Measurements from ENCODE around the gene PHF21A.

Gene PHF21A

DNA sequence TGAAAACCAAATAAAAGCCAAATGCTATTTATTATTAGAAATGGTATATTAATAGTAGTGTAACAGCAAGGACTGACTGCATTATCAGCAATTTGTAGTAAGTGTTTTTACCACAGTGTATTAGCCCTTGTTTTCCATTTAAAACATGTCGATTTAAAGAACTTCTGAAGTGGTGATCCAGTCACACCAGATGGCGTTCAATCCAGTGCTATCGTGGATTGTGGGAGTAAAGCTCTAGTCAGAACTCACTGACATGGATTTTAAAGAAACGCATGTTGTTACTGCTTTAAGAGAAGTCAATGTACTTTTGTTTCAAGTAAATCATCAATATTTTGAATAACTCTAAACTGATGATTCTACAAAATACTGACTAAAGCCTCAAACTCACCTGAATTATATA is 147.7 kb downstream of the PHF21A start:
- H3K9ac ChIP-seq (ENCODE audit: low read length): no peak overlapping the region
- H3K79me2 ChIP-seq (ENCODE audit: insufficient read depth, low read length): no peaks in the 10 kb centered on the region
- H3K27ac ChIP-seq (ENCODE audit: low read depth, low read length, poor library complexity, severe bottlenecking): no peak overlapping the region
- H3K9me2 ChIP-seq (ENCODE audit: low read depth, low read length): no peaks in the 10 kb centered on the region
- no peak overlapping the region for H3K4me3 ChIP-seq (ENCODE audit: low read depth, low read length, poor library complexity, severe bottlenecking)
- no peaks in the 10 kb centered on the region for H4K20me1 ChIP-seq (ENCODE audit: insufficient read depth, low read length)
- TF ChIP-seq EZH2 (IDR thresholded peaks at IDR 0.05; ENCODE audit: borderline replicate concordance, low read length): no peak
- TF ChIP-seq, protein P1, sequence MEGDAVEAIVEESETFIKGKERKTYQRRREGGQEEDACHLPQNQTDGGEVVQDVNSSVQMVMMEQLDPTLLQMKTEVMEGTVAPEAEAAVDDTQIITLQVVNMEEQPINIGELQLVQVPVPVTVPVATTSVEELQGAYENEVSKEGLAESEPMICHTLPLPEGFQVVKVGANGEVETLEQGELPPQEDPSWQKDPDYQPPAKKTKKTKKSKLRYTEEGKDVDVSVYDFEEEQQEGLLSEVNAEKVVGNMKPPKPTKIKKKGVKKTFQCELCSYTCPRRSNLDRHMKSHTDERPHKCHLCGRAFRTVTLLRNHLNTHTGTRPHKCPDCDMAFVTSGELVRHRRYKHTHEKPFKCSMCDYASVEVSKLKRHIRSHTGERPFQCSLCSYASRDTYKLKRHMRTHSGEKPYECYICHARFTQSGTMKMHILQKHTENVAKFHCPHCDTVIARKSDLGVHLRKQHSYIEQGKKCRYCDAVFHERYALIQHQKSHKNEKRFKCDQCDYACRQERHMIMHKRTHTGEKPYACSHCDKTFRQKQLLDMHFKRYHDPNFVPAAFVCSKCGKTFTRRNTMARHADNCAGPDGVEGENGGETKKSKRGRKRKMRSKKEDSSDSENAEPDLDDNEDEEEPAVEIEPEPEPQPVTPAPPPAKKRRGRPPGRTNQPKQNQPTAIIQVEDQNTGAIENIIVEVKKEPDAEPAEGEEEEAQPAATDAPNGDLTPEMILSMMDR (IDR thresholded peaks at IDR 0.05; ENCODE audit: low read length): no peak
- no peak overlapping the region for H3K4me2 ChIP-seq (ENCODE audit: low read length)
- H3K4me1 ChIP-seq (ENCODE audit: insufficient read depth, low read length, severe bottlenecking): no peaks in the 10 kb centered on the region
- H2AFZ ChIP-seq (ENCODE audit: low read length): no peak overlapping the region
- H3K27me3 ChIP-seq (ENCODE audit: insufficient read depth, low read length): no peaks in the 10 kb centered on the region
- H3F3A ChIP-seq (ENCODE audit: insufficient read depth, low read length): no peaks in the 10 kb centered on the region
- H3K9me3 ChIP-seq (ENCODE audit: low read length): no peaks in the 10 kb centered on the region
- peaks cover 33% of the 10 kb centered on the region for H3K36me3 ChIP-seq (ENCODE audit: insufficient read depth, low read length)

DNA sequence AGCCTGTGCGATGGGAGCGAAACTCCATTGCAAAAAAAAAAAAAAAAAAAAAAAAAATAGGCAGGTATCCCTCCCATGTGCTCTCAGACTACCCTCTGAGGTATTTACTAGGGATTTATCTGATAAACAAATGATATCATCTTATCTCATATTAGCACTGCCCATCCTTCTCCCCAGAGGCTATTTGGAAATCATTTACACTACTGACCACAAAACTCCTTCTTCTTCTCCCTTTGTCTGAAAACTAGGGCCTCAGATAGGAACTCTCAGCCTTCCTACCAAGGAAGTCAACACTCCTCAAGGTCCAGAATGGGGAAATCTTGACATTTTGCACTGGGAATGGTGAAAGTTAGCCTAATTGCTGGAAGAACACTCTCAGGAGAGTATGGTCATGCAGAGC is 152.4 kb downstream of the PHF21A start:
- no peak overlapping the region for H3K4me3 ChIP-seq (ENCODE audit: low read depth, low read length, poor library complexity, severe bottlenecking)
- no peaks in the 10 kb centered on the region for H3K79me2 ChIP-seq (ENCODE audit: insufficient read depth, low read length)
- peaks cover 8% of the 10 kb centered on the region for H3K4me1 ChIP-seq (ENCODE audit: insufficient read depth, low read length, severe bottlenecking)
- H2AFZ ChIP-seq (ENCODE audit: low read length): no peak overlapping the region
- no peak overlapping the region for H3K27ac ChIP-seq (ENCODE audit: low read depth, low read length, poor library complexity, severe bottlenecking)
- H3F3A ChIP-seq (ENCODE audit: insufficient read depth, low read length): no peaks in the 10 kb centered on the region
- no peaks in the 10 kb centered on the region for H4K20me1 ChIP-seq (ENCODE audit: insufficient read depth, low read length)
- H3K9me2 ChIP-seq (ENCODE audit: low read depth, low read length): no peaks in the 10 kb centered on the region
- H3K9ac ChIP-seq (ENCODE audit: low read length): no peak overlapping the region
- peaks cover 40% of the 10 kb centered on the region; the same call in 1 of the 2 replicates for H3K36me3 ChIP-seq (ENCODE audit: insufficient read depth, low read length)
- TF ChIP-seq, protein P1 (IDR thresholded peaks at IDR 0.05; ENCODE audit: low read length): no peak
- no peak for TF ChIP-seq EZH2 (IDR thresholded peaks at IDR 0.05; ENCODE audit: borderline replicate concordance, low read length)
- no peaks in the 10 kb centered on the region for H3K9me3 ChIP-seq (ENCODE audit: low read length)
- no peak overlapping the region for H3K4me2 ChIP-seq (ENCODE audit: low read length)
- H3K27me3 ChIP-seq (ENCODE audit: insufficient read depth, low read length): no peaks in the 10 kb centered on the region

DNA sequence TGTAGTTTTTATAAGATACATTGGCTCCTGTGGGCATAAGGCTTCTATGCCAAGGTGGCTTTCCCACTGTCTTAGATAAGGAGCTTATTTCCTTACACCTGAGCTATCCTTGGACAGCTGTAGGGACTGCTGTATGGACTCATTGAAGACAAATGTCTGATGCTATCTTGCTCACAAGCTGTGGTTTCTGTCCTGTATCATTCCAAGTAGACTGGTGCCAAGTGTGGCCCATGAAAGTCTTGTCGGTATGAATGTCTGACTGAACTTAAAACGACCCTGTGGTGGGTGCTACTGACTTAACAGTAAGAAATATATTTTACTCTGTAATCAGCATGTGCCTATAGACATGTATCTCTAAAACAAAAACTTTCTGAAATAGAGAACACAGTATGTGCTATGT is 153.7 kb downstream of the PHF21A start:
- Histone ChIP-seq H3F3A (ENCODE audit: insufficient read depth, low read length) (no peaks in the 10 kb centered on the region), H3K27ac (ENCODE audit: low read depth, low read length, poor library complexity, severe bottlenecking) (no peak overlapping the region), H3K27me3 (ENCODE audit: insufficient read depth, low read length) (no peaks in the 10 kb centered on the region), H3K4me3 (ENCODE audit: low read depth, low read length, poor library complexity, severe bottlenecking) (no peak overlapping the region), H3K9ac (ENCODE audit: low read length) (no peak overlapping the region), H3K9me3 (ENCODE audit: low read length) (no peaks in the 10 kb centered on the region), H2AFZ (ENCODE audit: low read length) (no peak overlapping the region), H3K9me2 (ENCODE audit: low read depth, low read length) (no peaks in the 10 kb centered on the region), H3K4me1 (ENCODE audit: insufficient read depth, low read length, severe bottlenecking) (peaks cover 8% of the 10 kb centered on the region), H3K4me2 (ENCODE audit: low read length) (no peak overlapping the region), H3K36me3 (ENCODE audit: insufficient read depth, low read length) (peaks cover 40% of the 10 kb centered on the region; the same call in 1 of the 2 replicates), H4K20me1 (ENCODE audit: insufficient read depth, low read length) (no peaks in the 10 kb centered on the region), H3K79me2 (ENCODE audit: insufficient read depth, low read length) (no peaks in the 10 kb centered on the region)
- TF ChIP-seq EZH2 (IDR thresholded peaks at IDR 0.05; ENCODE audit: borderline replicate concordance, low read length): no peak
- TF ChIP-seq, protein P1 (IDR thresholded peaks at IDR 0.05; ENCODE audit: low read length): no peak

Measured in OCI-LY1 (cell line).